Occipital lobe (tissue), 2 donors: ENCODE data around the gene SCGB1D1. TPM values are rescaled to one million over a fixed set of nuclear protein-coding genes. Genes with fewer than 3 reads are reported as not detected.
A peak's percentile ranks its signal among the peaks of the same experiment; 100 is the strongest.
"Not testable (repeated sequence)": the region's sequence is repeated elsewhere in the genome, so short reads cannot be mapped to it uniquely, and the experiment has no call there.

Experiments used
- DNase-seq: peaks from one replicate; lab custom pipeline; 2025; lab: John Stamatoyannopoulos, UW
- total RNA-seq: library from RNA; depleted of rRNA; stranded (reverse); fragments of >200 nt; gene quantifications from one replicate; pipeline ENCODE4 v1.2.3, GENCODE V29; 2014

The SCGB1D1 gene
- total RNA-seq, 1 donor from 2014 or later, result not detected

DNA sequence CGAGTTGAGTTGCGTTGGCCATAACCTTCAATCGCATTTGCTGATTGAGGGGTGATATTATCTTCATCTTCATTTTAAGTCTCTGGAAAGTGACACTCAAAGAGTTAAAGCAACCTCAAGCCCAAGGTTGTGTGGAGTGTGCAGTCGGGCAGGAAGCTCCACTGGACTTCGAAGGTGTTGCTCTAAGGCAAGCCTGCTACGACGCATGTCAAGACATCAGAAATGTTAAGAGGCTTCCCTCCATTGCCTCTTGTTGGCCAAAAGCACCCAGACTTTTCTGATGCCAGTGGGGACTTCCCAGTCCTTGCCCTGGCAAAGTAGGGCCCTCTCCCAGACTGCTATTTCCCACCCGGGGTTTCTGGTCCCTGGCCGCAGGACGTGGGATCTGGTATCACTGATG lies 23.6 kb upstream of the SCGB1D1 start:
- no peak for DNase-seq

DNA sequence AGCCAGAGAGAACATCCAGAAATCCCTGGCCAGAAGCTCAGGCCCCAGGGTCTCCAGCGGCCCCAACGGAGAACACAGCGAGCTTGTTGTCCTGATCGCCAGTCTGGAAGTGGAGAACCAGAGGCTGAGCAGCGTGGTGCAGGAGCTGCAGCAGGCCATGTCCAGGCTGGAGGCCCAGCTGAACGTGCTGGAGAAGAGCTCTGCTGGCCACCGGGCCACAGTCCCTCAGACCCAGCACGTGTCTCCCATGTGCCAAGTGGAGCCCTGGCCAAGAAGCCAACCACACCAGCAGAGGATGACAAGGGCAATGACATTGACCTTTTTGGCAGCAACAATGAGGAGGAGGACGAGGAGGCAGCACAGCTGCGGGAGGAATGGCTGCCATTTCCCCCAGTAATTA lies 20.6 kb upstream of the SCGB1D1 start:
- no peak for DNase-seq

DNA sequence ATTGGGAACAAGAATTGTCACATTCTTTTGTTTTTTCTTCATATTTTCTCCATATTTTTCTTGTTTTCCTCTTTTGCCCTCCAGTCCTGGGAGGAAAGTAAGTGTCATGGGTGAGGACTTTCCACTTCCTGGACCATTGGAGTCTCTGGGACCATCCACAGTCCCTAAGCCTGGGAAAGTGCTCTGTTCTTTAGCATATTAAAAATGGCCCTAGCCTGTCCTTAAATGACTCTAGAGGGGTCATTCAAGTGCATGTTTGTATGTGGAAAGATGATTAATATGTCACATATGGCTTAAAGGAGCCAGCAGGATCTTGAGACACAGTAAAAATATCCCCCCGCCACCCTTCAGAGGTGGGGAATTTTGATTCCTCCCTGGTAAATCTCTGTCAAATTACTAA lies 20.1 kb upstream of the SCGB1D1 start:
- DNase-seq, result no peak

DNA sequence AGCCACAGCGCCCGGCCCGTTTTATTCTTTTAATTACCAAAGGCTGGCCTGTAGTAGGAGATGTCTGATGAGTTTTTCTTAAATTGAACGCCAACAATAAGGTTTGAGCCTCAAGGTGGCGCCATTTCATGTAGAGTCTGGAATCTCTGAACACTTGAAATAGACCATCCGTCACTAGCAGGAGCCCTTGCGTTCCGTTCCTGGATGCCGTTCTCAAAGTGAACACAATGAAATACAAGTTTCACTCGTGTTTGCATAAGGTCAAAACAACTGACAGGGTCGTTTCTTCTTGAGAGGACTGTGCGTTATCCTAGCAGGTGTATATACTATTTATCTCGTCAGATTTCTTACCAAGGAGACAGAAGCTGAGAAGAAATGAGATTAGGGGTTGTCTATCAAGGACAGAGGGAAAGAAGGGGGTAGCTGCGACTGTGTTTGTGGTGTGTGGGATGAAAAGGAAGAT lies 18.7 kb upstream of the SCGB1D1 start:
- DNase-seq, result peak; percentile 60

DNA sequence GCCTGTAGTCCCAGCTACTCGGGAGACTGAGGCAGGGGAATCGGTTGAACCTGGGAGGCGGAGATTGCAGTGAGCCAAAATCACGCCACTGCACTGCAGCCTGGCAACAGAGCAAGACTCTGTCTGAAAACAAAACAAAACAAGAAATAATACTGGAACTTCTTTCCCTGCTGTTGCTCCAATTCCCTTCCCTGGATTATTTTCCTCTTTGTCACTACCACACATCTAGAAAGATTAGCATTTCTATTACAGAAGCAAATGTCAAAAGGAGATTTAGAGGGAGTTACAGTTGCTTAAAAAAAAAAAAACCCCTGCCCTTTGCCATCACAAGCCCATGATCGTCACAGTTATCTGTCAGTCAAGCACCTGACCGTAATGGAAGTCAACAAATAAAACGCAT lies 17.7 kb upstream of the SCGB1D1 start:
- DNase-seq, result no peak

DNA sequence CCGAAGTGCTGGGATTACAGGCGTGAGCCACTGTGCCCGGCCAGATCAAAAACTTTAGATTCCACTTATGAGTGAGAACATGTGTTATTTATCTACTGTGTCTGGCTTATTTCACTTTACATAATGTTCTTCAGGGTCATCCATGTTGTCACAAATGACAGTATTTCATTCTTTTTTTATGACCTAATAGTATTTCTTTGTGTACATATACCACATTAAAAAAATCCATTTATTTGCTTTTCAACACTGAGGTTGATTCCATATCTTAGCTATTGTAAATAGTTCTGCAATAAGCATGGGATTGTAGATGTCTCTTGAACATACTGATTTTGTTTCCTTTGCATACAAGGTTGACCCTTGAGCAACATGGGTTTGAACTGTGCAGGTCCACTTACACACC lies 13.2 kb upstream of the SCGB1D1 start:
- DNase-seq, result no peak

DNA sequence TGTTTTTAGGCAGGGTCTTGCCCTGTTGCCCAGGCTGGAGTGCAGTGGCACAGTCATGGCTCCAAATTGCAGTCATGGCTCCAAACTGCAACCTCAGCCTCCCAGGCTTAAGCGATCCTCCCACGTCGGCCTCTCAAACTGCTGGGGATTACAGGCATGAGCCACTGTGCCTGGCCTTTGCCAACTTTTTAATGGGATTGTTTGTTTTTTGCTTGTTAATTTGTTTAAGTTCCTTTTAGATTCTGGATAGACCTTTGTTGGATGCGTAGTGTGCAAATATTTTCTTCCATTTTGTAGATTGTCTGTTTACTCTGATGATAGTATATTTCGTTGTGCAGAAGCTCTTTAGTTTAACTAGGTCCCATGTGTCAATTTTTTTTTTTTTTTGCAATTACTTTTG lies 10.0 kb upstream of the SCGB1D1 start:
- DNase-seq, result no peak

DNA sequence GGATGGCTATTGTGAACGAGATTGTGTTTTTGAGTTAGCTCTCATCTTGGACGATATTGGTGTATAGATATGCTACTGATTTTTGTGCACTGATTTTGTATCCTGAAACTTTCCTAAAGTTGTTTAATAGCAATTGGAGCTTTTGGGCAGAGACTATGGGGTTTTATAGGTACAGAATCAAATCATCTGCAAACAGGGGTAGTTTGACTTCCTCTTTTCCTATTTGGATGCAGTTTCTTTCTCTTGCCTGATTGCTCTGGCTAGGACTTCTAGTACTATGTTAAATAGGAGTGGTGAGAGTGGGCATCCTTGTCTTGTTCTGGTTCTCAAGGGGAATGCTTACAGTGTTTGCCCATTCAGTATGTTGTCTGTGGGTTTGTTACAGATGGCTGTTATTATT lies 8.9 kb upstream of the SCGB1D1 start:
- DNase-seq, result no peak

DNA sequence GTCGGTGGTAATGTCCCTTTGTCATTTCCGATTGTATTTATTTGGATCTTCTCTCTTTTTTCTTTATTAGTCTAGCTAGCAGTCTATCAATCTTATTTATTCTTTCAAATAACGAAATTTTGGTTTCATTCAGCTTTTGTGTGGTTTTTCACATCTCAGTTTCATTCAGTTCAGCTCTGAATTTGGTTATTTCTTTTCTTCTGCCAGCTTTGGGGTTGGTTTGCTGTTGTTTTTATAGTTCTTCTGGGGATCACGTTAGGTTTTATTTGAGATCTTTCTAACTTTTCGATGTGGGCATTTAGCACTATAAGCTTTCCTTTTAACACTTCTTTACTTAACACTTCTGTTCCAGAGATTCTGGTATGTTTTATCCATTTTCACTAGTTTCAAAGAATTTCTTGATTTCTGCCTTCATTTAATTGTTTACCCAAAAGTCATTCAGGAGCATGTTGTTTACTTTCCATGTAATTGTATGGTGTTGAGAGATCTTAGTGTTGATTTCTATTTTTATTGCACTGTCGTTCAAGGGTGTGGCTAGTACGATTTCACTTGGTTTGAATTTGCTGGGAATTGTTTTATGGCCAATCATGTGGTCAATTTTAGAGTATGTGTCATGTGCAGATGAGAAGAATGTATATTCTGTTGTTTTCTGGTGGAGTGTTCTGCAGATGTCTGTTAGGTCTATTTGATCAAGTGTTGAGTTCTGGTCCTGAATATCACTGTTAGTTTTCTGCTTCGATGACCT lies 7.7 kb upstream of the SCGB1D1 start:
- DNase-seq, result no peak

DNA sequence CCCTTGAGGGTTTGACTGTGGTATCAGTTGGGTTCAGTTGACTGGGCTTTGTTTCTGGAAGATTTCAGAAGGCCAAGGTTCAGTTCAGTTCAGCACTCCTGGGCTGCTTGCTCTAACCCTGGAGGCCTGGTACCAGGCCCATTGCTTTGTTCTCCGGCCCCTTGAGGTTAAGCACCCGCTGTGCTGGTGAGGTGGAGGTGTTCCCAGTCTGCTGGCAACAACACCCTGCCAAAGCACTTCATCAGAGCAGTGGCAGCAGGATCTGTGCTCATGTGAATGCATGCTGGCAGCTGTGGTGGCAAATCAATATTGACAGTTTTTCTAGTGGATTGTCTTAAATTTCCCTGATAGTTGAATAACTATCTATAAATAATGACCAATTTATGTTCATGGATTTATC lies 3.8 kb upstream of the SCGB1D1 start:
- DNase-seq, result no peak

DNA sequence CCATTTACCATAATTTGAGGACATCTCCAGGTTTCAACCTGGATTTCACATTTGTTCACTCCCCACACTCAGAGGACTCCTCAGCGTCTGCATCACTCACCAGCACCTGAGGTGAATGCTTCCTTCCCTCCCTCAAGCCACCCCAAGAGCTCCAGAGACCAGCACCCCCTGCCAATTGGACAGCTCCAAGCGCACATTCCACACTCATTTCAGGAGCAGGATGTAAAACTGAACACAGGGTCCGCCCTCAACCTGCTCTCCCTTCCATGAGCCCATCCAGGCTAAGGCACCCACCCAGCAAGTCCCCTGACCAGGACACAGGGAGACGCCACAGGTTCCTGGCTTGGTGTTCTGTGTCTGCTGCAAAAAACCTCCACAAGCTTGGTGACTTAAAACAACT lies 3.9 kb downstream of the SCGB1D1 start:
- DNase-seq, result no peak

DNA sequence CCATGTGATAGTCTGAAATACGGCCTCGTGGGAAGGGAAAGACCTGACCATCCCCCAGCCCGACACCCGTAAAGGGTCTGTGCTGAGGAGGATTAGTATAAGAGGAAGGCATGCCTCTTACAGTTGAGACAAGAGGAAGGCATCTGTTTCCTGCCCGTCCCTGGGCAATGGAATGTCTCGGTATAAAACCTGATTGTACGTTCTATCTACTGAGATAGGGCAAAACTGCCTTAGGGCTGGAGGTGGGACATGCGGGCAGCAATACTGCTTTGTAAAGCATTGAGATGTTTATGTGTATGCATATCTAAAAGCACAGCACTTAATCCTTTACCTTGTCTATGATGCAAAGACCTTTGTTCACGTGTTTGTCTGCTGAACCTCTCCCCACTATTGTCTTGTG lies 5.0 kb downstream of the SCGB1D1 start:
- not testable (repeated sequence) for DNase-seq

DNA sequence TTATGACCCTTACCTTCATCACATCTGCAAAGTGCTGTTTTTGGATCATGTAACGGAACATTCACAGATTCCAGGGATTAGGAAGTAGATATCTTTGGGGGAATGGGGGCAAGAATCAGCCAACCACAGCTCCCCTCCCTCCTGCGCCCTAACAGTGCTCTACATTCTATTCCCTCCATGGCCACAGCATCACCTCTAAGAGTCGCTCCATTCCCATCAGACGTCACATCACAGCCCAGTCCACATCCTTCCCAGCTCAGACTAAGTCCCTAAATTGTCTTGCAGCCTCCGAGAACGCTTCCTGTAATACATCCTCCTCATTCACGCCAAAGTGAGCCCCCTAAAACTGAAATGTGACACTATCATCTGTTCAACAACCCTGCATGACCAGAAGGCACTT lies 5.9 kb downstream of the SCGB1D1 start:
- no peak for DNase-seq

DNA sequence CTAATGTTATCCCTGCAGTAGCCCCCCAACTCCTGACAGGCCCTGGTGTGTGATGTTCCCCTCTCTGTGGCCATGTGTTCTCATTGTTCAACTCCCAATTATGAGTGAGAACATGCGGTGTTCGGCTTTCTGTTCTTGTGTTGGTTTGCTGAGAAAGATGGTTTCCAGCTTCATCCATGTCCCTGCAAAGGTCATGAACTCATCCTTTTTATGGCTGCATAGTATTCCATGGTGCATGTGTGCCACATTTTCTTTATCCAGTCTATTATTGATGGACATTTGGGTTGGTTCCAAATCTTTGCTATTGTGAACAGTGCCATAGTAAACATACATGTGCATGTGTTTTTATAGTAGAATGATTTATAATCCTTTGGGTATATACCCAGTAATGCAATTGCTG lies 7.4 kb downstream of the SCGB1D1 start:
- DNase-seq, result not testable (repeated sequence)

DNA sequence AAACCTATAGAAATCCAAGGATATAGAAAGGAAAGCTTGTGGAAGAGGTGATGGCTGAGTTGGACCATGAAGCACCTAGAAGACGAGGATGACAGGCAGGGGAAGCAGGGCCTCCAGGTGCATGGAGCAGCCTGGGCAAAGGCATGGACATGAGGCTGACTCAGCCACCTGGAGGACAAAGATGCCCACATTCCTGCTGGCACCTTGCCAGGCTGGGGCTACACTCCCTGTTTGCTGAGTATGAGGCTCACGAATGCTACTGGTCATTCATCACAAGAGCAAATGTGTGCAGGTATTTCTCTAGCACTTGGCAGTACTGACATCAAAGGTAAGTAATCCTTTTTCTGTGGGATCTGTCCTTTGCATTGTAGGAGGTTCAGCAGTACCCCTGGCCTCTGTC lies 11.4 kb downstream of the SCGB1D1 start:
- DNase-seq, result no peak

DNA sequence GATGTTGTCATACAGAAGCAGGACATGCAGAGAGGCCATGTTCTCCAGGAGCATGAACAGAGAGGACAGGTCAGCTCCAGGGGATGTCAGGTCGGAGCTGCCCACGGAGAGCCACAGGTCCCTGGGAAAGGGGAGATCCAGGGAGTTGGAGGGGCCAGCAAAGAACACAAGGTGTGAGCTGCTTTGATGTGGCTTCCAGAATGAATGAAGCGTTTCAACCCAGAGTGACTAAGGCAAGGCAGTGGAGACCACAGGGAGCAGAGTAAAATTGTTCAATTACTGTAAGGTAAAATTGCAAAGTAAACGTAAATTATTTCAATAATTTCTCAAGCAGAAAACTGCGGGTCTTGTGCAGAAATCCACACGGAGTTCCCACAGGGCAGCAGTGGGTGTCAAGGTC lies 12.9 kb downstream of the SCGB1D1 start:
- DNase-seq, result no peak

DNA sequence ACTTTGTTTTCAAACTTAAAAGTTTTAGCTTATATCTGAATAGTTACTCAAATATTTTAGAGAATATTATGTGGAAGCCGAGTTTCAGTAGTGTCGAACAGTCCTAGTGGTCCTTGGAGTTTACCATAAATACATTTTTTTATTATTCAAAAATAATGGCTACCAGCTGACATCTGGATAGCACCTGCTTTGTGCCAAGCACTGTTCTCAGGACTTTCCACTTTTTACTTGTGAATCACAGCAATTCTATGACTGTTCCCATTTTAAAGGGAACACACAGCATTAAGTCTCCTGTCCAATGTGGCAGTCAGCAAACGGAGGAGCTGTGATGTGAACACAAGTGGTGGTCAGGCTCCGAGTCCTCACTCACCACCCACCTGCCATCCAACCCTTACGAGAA lies 14.4 kb downstream of the SCGB1D1 start:
- DNase-seq, result no peak

DNA sequence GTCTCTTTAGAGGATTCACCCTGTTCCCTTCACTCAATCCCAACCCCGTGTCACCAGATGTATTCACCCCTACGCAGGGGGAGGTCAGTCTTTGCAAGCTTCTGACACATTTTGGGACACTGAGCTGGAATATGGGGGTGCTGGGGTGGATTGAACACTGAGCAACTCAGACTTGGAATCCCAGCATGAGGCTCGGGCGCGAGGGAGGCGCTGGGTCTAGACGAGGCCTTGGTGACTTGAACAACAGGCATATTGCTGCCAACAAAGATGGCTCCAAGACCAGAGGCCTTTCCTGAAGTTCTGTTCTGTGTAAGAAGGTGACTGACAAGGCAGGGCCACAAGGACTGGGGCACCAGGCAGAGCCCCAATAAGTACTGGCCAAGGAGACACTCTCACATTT lies 15.4 kb downstream of the SCGB1D1 start:
- no peak for DNase-seq

DNA sequence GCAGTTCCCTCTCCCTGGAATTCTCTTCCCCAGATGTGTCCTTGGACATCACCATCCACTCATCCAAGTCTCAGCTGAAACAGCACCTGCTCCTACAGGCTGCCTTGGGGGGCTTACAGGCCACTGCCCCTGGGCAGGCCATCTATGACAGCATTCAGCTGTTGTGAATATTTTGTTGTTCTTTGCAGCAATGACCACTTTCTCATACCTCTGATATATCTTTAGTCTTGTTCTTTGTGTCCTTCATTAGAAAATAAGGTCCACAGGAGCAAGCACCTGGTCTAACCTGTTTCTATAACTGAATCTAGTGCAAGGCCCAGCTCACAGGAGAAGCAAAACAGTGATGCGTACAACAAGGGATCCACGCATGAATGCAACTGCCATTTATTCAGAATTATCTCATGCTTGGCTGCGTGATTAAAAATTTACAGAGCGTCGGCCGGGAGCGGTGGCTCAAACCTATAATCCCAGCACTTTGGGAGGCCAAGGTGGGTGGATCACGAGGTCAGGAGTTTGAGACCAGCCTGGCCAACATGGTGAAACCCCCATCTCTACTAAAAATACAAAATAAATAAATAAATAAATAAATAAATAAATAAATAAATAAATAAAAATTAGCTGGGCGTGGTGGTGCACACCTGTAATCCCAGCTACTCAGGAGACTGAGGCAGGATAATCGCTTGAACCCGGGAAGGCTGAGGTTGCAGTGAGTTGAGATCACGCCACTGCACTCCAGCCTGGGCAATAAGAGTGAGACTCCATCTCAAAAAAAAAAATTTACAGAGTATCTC lies 16.5 kb downstream of the SCGB1D1 start:
- not testable (repeated sequence) for DNase-seq

DNA sequence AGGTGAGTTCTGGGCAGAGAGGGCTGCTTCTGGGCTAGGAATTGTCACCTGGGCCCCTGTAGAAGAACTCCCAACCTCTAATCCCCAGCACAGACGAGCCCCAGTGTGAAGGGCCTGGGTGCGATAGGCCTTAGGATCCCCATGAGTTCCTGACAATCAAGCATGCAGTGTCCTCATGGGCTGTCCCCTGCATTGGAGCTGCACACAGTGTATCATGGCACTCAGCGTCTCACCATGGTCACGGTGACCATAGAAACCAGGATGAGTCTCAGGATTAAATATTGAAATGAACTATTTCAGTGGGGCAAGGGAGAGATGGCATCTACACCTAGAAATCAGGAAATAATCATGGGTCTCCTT lies 18.7 kb downstream of the SCGB1D1 start:
- DNase-seq, result no peak

DNA sequence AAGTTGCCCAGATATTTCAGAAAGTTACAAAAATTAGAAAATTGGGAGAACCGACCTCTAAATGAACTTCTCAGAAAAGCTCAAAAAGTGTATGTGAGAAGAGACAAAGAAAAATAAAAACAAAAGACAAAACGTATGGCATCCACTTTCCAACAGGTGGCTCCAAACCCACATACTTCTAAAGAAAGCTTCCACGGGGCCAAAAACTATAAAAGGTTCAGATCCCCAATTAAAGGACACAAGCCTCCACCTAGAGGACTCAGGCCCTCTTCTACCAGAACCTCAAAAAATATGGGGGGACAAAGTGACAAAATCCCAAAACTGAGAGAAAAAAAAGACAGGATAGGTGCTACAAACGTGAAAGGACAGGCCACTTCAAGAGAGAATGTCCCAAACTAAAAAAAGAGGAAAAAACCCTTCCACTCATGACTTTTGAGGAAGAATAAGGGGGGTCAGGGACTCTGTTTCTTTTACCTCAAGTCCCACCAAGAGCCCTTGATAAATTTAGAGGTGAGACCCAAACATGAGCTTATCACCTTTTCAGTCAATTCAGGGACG lies 27.3 kb downstream of the SCGB1D1 start:
- DNase-seq, result no peak

DNA sequence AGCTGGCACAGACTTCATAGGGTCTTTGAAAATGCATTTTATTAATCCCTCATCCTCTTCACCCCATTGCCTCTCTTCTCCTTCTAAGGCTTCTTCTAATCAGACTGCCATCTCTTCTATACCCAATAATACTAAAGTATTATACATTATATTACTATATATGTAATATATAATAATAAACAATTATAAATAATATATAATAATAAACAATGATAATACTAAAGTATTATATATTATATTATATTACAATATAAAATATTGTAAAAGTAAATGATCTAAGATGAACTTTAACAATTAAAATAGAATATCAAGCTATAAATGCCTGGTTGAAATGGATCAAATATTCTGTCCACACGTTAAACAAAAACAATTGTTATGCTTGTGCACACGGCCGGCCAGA lies 31.5 kb downstream of the SCGB1D1 start:
- no peak for DNase-seq

DNA sequence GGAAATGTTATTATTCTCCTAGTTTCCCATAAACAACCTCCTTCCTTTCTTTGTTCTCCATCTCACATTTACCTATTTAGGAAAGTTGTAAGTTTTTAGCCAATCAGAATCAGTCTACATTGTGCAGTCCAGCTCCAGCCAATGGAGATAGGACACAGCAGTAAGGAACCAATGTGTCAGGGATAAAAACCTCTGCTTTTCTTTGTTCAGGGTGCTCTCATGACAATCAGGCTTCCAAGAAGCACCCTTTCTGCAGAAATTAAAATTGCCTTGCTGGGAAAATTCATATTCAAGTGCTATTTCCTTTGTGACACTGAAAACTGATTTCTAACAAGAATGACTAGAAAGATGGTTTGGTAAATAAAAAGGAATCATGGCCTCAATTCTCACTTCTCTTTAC lies 33.1 kb downstream of the SCGB1D1 start:
- DNase-seq, result no peak
